HG03354 (cell line): ENCODE measurements around the gene MMP7.
A peak's percentile ranks its signal among the peaks of the same experiment; 100 is the strongest.

ENCODE experiments used
- ATAC-seq: cut with Tn5 transposase; IDR thresholded peaks from one replicate; pipeline ENCODE4 v1.9.1; 2021; ENCODE audit warnings: mild to moderate bottlenecking; ENCODE audit not compliant: unreplicated experiment, poor library complexity, severe bottlenecking

The MMP7 gene, protein sequence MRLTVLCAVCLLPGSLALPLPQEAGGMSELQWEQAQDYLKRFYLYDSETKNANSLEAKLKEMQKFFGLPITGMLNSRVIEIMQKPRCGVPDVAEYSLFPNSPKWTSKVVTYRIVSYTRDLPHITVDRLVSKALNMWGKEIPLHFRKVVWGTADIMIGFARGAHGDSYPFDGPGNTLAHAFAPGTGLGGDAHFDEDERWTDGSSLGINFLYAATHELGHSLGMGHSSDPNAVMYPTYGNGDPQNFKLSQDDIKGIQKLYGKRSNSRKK

GRCh38 chr11:102530558-102530957, at the start of gene MMP7:
Gene MMP7 (minus strand): TSS chr11:102530747. CDS start chr11:102530700, 47 bp downstream.
- peak; percentile 59 for ATAC-seq

GRCh38 chr11:102577723-102578122, 47.2 kb upstream of the MMP7 start:
- no peak for ATAC-seq

DNA sequence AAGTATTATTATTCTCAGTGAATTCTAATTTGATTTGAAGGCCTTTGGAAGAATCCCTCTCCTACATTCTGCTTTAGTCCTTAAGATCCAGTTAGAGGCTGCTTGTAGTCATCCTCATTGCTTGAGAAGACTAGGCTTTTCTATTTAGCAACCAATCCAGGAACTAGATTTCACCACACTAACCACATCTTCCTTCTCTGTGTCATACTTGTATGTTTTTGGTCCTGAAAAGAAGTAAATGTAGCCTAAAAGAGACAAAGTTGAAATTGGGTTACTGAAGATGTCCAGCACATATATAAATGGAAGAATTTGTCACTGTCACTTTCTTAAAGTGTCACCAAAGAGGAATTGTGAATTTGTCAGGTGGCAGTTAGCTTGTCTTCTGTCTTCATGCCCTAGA, 46.6 kb upstream of the MMP7 start:
- ATAC-seq = no peak

DNA sequence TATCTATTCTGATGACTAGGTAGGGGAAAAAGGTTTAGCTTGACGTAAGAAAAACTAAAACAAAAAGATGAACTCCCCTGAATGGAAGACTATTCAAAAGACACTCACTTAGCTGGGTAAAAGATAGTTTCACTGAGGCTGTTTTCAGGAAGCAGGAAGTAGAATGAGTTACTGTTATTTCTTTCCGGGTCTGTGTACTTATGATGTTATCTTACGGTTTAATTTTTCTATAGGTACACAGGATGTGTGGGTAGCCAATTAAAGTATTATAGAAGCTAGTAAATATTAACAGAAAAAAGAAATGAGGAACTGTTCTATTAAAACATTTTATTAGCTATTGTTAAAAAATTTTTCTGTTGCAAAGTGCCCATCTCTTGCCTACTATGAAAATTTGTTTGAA, 45.8 kb upstream of the MMP7 start:
- no peak for ATAC-seq

DNA sequence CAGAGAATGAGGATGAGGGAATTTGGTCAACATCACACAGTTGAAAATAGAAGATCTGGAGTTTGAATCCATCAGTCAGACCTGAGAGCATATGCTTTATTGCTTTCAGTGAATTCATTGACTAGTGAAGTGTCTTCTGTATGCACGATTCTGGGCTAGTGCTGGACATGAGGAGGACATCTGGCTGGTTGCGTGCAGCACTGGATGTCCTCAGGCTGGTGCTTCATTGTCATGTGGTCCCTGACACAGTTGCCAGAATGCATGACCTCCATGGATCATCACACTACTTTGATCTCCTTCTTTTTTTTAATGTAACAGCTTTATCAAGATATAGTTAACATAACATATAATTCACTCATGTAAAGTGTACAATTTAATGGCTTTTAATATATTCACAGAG, 44.5 kb upstream of the MMP7 start:
- no peak for ATAC-seq

GRCh38 chr11:102573851-102574250, 43.3 kb upstream of the MMP7 start:
- ATAC-seq = no peak

- no peak for ATAC-seq
These were observed 42.1 kb upstream of the MMP7 start for GRCh38 chr11:102572554-102573220.

DNA sequence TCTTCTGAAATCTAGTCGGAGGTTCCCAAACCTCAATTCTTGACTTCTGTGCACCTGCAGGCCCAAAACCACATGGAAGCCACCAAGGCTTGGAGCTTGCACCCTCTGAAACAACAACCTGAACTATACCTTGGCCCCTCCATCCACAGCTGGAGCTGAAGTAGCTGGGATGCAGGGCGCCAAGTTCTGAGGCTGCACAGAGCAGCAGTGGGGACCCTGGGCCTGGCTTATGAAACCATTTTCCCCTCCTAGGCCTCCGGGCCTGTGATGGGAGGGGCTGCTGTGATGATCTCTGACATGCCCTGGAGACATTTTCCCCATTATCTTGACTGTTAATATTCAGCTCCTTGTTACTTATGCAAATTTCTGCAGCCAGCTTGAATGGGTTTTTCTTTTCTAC, 38.3 kb upstream of the MMP7 start:
- no peak for ATAC-seq

GRCh38 chr11:102566112-102566511, 35.6 kb upstream of the MMP7 start:
- no peak for ATAC-seq

- ATAC-seq = peak; percentile 76
These were observed 33.6 kb upstream of the MMP7 start for GRCh38 chr11:102564110-102564509.

DNA sequence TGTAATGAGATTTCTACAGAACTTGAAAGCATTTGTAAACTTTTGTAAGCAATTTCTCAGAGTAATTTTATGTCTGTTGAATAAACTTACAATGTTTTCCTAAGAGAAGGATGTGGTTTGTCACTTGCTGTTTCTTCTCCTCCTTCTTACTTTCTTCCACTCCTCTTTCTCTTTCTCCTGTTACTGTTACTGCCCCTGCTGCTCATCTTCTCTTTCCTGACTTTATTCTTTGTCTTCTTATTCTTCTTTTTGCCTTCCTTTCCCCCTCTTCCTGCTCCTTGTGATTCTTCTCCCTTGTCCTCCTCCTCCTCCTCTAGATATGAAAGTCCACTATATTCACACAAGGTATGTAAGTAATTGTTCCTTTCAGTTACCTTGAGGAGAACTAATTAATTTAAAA, 31.1 kb upstream of the MMP7 start:
- ATAC-seq = no peak

- peak; percentile 76 for ATAC-seq
These were observed 30.0 kb upstream of the MMP7 start for GRCh38 chr11:102560555-102561011.

DNA sequence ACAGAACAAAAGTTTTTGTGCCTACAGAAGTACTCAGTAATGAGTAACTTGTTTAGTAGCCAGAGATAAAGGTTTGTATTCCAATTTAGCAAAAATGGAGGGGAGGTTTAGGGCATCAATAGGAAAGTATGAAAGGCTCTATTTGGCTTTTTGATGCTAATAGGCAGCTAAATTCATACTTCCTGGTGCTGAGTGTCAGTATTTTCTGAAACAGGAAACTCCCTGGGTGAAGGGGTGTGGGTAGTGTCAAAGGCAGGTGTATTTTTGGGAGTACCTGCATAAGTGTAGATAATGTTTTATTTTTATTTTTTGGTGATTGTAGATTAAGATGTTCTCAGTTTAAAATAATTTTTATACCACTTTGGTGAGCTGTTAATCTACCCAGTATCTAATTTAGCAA, 29.3 kb upstream of the MMP7 start:
- peak; percentile 45 for ATAC-seq

GRCh38 chr11:102555091-102555490, 24.5 kb upstream of the MMP7 start:
- no peak for ATAC-seq

GRCh38 chr11:102553835-102554282, 23.3 kb upstream of the MMP7 start:
- peak; percentile 81 for ATAC-seq

GRCh38 chr11:102552447-102553194, 22.1 kb upstream of the MMP7 start:
- ATAC-seq = no peak

DNA sequence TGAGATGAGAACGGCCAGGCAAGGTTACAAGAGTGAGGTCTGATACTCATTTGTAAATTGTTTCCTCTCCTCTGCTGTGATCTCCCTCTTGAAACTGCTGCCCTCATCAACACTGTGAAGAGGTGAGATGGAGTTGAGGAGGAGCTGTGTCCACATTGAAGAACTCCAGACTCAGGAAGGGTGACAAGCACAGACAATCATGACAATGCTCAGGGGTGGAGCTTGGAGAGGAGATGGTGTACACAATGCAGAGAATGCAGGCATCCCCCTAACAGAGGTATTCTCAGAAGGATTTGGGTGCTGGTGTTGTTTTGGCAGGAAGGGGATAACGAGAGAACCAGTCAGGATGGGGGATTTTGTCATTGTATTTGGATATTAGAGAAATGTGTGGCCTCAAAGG, 21.5 kb upstream of the MMP7 start:
- no peak for ATAC-seq

GRCh38 chr11:102551169-102551781, 20.7 kb upstream of the MMP7 start:
- ATAC-seq = no peak

DNA sequence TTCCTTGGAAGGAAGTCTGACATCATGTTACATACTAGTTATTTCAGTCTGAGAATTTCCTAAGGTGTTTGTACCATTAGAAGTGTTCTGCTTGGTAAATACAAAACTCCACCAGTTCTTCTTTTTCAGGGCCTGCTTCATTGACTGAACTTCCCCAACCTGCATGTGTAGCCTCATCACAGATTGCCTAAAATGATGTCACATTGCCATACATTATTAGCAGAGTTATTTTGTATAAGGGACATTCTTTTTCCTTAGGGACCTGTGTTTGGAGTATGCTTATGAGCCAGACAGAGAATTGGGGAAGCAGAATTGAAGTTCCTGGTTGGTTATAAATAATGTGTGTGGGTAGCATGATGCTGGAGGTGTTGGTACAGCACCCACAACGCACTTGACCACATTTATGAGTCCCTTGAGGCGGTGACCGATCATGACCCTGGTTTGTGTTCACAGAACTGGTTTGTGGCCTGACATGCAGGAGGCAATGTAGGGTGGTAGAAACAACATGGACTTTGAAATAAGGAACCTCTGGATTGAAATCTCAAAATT, 16.4 kb upstream of the MMP7 start:
- ATAC-seq = peak; percentile 81

DNA sequence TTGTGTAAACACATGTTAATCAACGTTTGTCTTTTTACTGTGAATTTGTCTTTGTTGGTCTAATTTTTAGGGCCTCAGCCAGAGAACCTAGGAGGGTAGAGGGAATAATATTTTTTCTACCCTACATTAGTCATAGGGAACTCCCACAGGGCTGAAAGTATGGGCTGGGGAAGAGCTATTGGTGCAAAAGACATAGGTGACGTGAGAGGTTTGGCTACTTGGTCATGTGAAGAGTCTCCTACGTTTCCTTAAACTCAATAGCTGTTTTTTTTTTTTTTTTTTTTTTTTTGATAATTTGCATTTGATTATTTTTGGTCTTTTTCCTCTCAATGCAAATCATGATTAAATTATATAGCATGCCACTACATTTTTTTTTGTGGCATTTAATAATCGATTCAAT, 15.9 kb upstream of the MMP7 start:
- peak; percentile 67 for ATAC-seq
